Ishikawa (cell line): ENCODE measurements around the gene POU2F1.

Experiments
- EGR1 ChIP-seq: IDR thresholded peaks from 2 replicates; pipeline ENCODE4 v1.6.1; 2012
- EP300 ChIP-seq: IDR thresholded peaks from 2 replicates; pipeline ENCODE4 v1.6.1; 2012; ENCODE audit warnings: borderline replicate concordance
- NFIC ChIP-seq: IDR thresholded peaks from 2 replicates; pipeline ENCODE4 v1.6.1; 2012
- RAD21 ChIP-seq: IDR thresholded peaks from 2 replicates; pipeline ENCODE4 v1.6.1; 2012; ENCODE audit warnings: low read depth
- REST ChIP-seq: IDR thresholded peaks from 2 replicates; pipeline ENCODE4 v1.6.1; 2012; ENCODE audit warnings: low read depth, mild to moderate bottlenecking
- ZBTB7A ChIP-seq: IDR thresholded peaks from 2 replicates; pipeline ENCODE4 v1.6.1; 2012; ENCODE audit warnings: low read depth

- TF ChIP-seq REST (no peak), NFIC (no peak), ZBTB7A (no peak), EP300 (no peak), EGR1 (no peak), RAD21 (no peak)
Observed at GRCh38 chr1:167345386-167345733, 124.7 kb downstream of the POU2F1 start.
